IPS-NIHi7 (cell line): ENCODE data around the gene TEKT5.
A peak's percentile ranks its signal among the peaks of the same experiment; 100 is the strongest.
"Not testable (repeated sequence)": the region's sequence is repeated elsewhere in the genome, so short reads cannot be mapped to it uniquely, and the experiment has no call there.

Experiments
- DNase-seq: peaks from one replicate; pipeline ENCODE4 v3.0.0; 2012; ENCODE audit warnings: mixed read lengths; ENCODE audit errors: extremely low spot score

Gene TEKT5

GRCh38 chr16:10684511-10685151 is 10.1 kb downstream of the TEKT5 start:
- no peak for DNase-seq

GRCh38 chr16:10683170-10683569 is 11.6 kb downstream of the TEKT5 start:
- DNase-seq, result peak; percentile 82

- DNase-seq, result no peak
These were observed 12.1 kb downstream of the TEKT5 start for GRCh38 chr16:10682604-10683003.

- no peak for DNase-seq
These were observed 13.1 kb downstream of the TEKT5 start for GRCh38 chr16:10681310-10682308.

- no peak for DNase-seq
These were observed 14.8 kb downstream of the TEKT5 start for GRCh38 chr16:10679921-10680320.

- not testable (repeated sequence) for DNase-seq
These were observed 15.3 kb downstream of the TEKT5 start for GRCh38 chr16:10679441-10679840.

- peak; percentile 40 for DNase-seq
These were observed 16.1 kb downstream of the TEKT5 start for GRCh38 chr16:10678655-10679054.

- DNase-seq, result no peak
These were observed 18.4 kb downstream of the TEKT5 start for GRCh38 chr16:10676284-10676683.

GRCh38 chr16:10675861-10676260 is 18.9 kb downstream of the TEKT5 start:
- DNase-seq, result no peak

- DNase-seq, result no peak
These were observed 19.5 kb downstream of the TEKT5 start for GRCh38 chr16:10675216-10675615.

- no peak for DNase-seq
These were observed 23.0 kb downstream of the TEKT5 start for GRCh38 chr16:10671729-10672128.

GRCh38 chr16:10669791-10670190 is 24.9 kb downstream of the TEKT5 start:
- no peak for DNase-seq

GRCh38 chr16:10668322-10669045 is 26.2 kb downstream of the TEKT5 start:
- DNase-seq, result peak; percentile 80

GRCh38 chr16:10667239-10667638 is 27.5 kb downstream of the TEKT5 start:
- no peak for DNase-seq

GRCh38 chr16:10666291-10666690 is 28.4 kb downstream of the TEKT5 start:
- DNase-seq, result no peak

GRCh38 chr16:10665166-10665565 is 29.6 kb downstream of the TEKT5 start:
- no peak for DNase-seq

- DNase-seq, result no peak
These were observed 30.0 kb downstream of the TEKT5 start for GRCh38 chr16:10664720-10665126.

GRCh38 chr16:10663744-10664143 is 31.0 kb downstream of the TEKT5 start:
- no peak for DNase-seq

GRCh38 chr16:10663146-10663545 is 31.6 kb downstream of the TEKT5 start:
- DNase-seq, result no peak

GRCh38 chr16:10662212-10662611 is 32.5 kb downstream of the TEKT5 start:
- DNase-seq, result no peak

GRCh38 chr16:10661737-10662136 is 33.0 kb downstream of the TEKT5 start:
- DNase-seq, result no peak

- DNase-seq, result no peak
These were observed 33.6 kb downstream of the TEKT5 start for GRCh38 chr16:10660950-10661635.
